Neuronal stem cell (in vitro differentiated cells): ENCODE measurements around the gene LTBP2.
A peak's percentile ranks its signal among the peaks of the same experiment; 100 is the strongest.

ENCODE experiments used
- DNase-seq: peaks from one replicate; pipeline ENCODE4 v3.0.0-alpha.2; 2013; ENCODE audit warnings: low spot score
- H2AFZ ChIP-seq: one replicate; pipeline ENCODE4 v1.6.1; 2013; ENCODE audit warnings: mild to moderate bottlenecking, low read length, inconsistent platforms
- H2AK5ac ChIP-seq: 2 replicates; pipeline ENCODE4 v1.6.1; 2013; ENCODE audit warnings: low read depth, mild to moderate bottlenecking, inconsistent platforms, low read length, moderate library complexity, mixed read lengths
- H2BK120ac ChIP-seq: 2 replicates; pipeline ENCODE4 v1.6.1; 2013; ENCODE audit warnings: low read depth, mild to moderate bottlenecking, inconsistent platforms, low read length, moderate library complexity, mixed read lengths
- H2BK12ac ChIP-seq: one replicate; pipeline ENCODE4 v1.6.1; 2013; ENCODE audit warnings: low read length, inconsistent platforms
- H2BK15ac ChIP-seq: 2 replicates; pipeline ENCODE4 v1.6.1; 2013; ENCODE audit warnings: mild to moderate bottlenecking, low read length, inconsistent platforms, mixed read lengths
- H2BK5ac ChIP-seq: one replicate; pipeline ENCODE4 v1.6.1; 2013; ENCODE audit warnings: inconsistent platforms, mild to moderate bottlenecking, low read length, moderate library complexity
- H3K14ac ChIP-seq: one replicate; pipeline ENCODE4 v1.6.1; 2013; ENCODE audit warnings: low read length, inconsistent platforms
- H3K18ac ChIP-seq: 2 replicates; pipeline ENCODE4 v1.6.1; 2013; ENCODE audit warnings: low read length, inconsistent platforms
- H3K23ac ChIP-seq: 2 replicates; pipeline ENCODE4 v1.6.1; 2013; ENCODE audit warnings: low read depth, mild to moderate bottlenecking, mixed read lengths, low read length, inconsistent platforms; ENCODE audit not compliant: poor library complexity
- H3K27ac ChIP-seq: replicated peaks from 3 replicates; pipeline ENCODE4 v1.5.1; 2013; ENCODE audit warnings: low read length, inconsistent platforms
- H3K27me3 ChIP-seq, 3 experiments: 2 replicates each; pipeline ENCODE4 v1.6.1; 2013; ENCODE audit warnings: low read length in 3 of 3, mild to moderate bottlenecking in 2 of 3, inconsistent platforms in 1 of 3, low read depth in 1 of 3, mixed read lengths in 1 of 3, moderate library complexity in 1 of 3; ENCODE audit not compliant: control insufficient read depth in 3 of 3, insufficient read depth in 3 of 3
- H3K36me3 ChIP-seq, 2 donors: replicated peaks in 1 of 2; 2 replicates each; pipeline ENCODE4 v1.6.1; 2013; ENCODE audit warnings: low read length in 2 of 2; ENCODE audit not compliant: control insufficient read depth in 2 of 2, insufficient read depth in 2 of 2
- H3K4ac ChIP-seq: 2 replicates; pipeline ENCODE4 v1.6.1; 2013; ENCODE audit warnings: inconsistent platforms, mild to moderate bottlenecking, low read length, moderate library complexity
- H3K4me1 ChIP-seq, 2 donors: 1 replicate in 1 of 2; 2 replicates in 1 of 2; pipeline ENCODE4 v1.6.1; 2013; ENCODE audit warnings: low read length in 2 of 2, low read depth in 1 of 2; ENCODE audit not compliant: control insufficient read depth in 2 of 2, insufficient read depth in 1 of 2
- H3K4me2 ChIP-seq: one replicate; pipeline ENCODE4 v1.6.1; 2013; ENCODE audit warnings: mild to moderate bottlenecking, low read length, inconsistent platforms; ENCODE audit not compliant: insufficient read depth, poor library complexity, severe bottlenecking
- H3K4me3 ChIP-seq, 2 donors: 2 replicates each; pipeline ENCODE4 v1.5.1; 2013; ENCODE audit warnings: low read length in 2 of 2, mild to moderate bottlenecking in 2 of 2, inconsistent platforms in 1 of 2, moderate library complexity in 1 of 2
- H3K79me1 ChIP-seq: one replicate; pipeline ENCODE4 v1.6.1; 2013; ENCODE audit warnings: low read depth, mild to moderate bottlenecking, inconsistent platforms, low read length, moderate library complexity
- H3K9ac ChIP-seq: one replicate; pipeline ENCODE4 v1.6.1; 2013; ENCODE audit warnings: mild to moderate bottlenecking, low read depth, low read length, inconsistent platforms; ENCODE audit not compliant: poor library complexity
- H3K9me3 ChIP-seq, 2 donors: replicated peaks in 1 of 2; 2 replicates each; pipeline versions ENCODE3 to v1.6.1; 2013; ENCODE audit warnings: low read length in 2 of 2, mild to moderate bottlenecking in 2 of 2, inconsistent platforms in 1 of 2, low read depth in 1 of 2, mixed read lengths in 1 of 2, moderate library complexity in 1 of 2; ENCODE audit not compliant: control insufficient read depth in 2 of 2, insufficient read depth in 1 of 2
- H4K8ac ChIP-seq: one replicate; pipeline ENCODE4 v1.6.1; 2013; ENCODE audit warnings: low read depth, mild to moderate bottlenecking, inconsistent platforms, low read length, moderate library complexity
- H4K91ac ChIP-seq: one replicate; pipeline ENCODE4 v1.6.1; 2013; ENCODE audit warnings: low read length, low read depth, mild to moderate bottlenecking, inconsistent platforms; ENCODE audit not compliant: poor library complexity
- WGBS, 2 donors: extraction: QIAGEN DNeasy Blood & Tissue Kit; methylation state at CpG; one replicate each; pipeline ENCODE4 v1.1.7; 2013; ENCODE audit warnings: missing lambda C conversion rate in 2 of 2, mixed read lengths in 1 of 2; ENCODE audit not compliant: insufficient read length in 2 of 2, insufficient replicate concordance in 1 of 2; ENCODE audit errors: extremely low coverage in 2 of 2; 5-methylcytosine and 5-hydroxymethylcytosine counted together

The LTBP2 gene

DNA sequence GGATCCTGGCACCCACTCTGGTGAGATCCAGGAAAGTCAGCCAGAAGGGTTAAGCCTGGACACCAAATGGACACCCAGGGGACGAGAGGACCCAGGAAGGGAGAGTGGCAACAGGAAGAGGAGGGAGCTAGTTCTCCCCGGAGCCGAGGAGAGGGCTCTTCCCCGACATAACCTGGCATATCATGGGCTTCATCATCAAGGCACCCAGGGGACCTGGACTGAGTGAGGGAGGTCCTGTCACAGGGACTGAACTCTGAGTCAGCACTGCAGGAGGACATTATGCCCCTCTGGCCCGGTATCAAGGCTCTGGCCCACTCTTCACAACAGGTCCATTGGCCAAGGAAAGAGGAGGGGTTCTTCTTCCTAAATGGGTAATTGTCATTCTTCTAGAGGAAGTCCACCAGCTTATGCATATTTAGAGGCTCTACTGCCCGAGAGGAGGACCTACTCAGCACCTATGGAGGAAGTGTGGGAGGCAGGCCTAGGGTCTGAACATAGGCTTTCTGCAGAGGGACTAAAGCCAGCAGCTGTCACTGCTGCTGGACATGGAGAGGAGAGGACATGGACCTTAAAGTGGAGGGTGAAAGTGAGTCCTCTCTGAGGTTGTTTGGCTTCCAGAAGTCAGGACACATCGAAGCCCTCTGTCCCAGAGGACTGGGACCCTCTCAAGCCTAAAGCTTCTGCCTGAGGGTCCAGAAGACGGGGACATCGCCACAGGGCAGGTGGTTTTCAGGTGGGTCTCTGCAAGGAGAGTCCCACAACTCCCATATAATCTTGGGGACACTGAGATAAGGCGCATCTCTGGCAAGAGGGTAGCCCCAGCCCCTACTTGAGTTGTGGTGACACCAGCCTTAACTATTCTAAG lies 99.8 kb downstream of the LTBP2 start:
- no peak overlapping the region for H3K4me2 ChIP-seq
- H4K8ac ChIP-seq: no peak overlapping the region
- H2BK5ac ChIP-seq: peak overlapping the region; percentile 14
- H3K27ac ChIP-seq: no peak overlapping the region
- H3K4ac ChIP-seq: no peak overlapping the region
- no peak overlapping the region for H2AFZ ChIP-seq
- peak overlapping the region; percentile 36 for H2AK5ac ChIP-seq
- H3K18ac ChIP-seq: peak overlapping the region; percentile 34
- WGBS, 2 donors: no CpG with 5 or more reads among the region's 10 CpGs
- H3K27me3 ChIP-seq: no peaks in the 10 kb centered on the region
- no peak for DNase-seq
- no peak overlapping the region for H3K23ac ChIP-seq
- H2BK12ac ChIP-seq: peak overlapping the region; percentile 1
- H2BK15ac ChIP-seq: no peak overlapping the region
- H3K4me3 ChIP-seq: no peak overlapping the region
- no peak overlapping the region for H3K14ac ChIP-seq
- no peaks in the 10 kb centered on the region for H3K79me1 ChIP-seq
- H3K9ac ChIP-seq: no peak overlapping the region
- no peaks in the 10 kb centered on the region for H3K9me3 ChIP-seq
- H4K91ac ChIP-seq: no peak overlapping the region
- H3K4me1 ChIP-seq: peaks cover 38 to 43% of the 10 kb centered on the region in 2 donors
- no peak overlapping the region for H2BK120ac ChIP-seq
- H3K36me3 ChIP-seq: no peaks in the 10 kb centered on the region

- Histone ChIP-seq H3K9me3 (no peaks in the 10 kb centered on the region), H3K23ac (no peak overlapping the region), H3K14ac (no peak overlapping the region), H3K18ac (peak overlapping the region; percentile 55), H3K9ac (no peak overlapping the region), H3K36me3 (no peaks in the 10 kb centered on the region), H4K91ac (peak overlapping the region; percentile 7), H2AK5ac (no peak overlapping the region), H2BK120ac (no peak overlapping the region), H3K4me2 (no peak overlapping the region), H2AFZ (peak overlapping the region; percentile 75), H3K4ac (peak overlapping the region; percentile 17), H4K8ac (no peak overlapping the region), H3K27me3 (no peaks in the 10 kb centered on the region), H3K4me3 (no peak overlapping the region), H2BK15ac (peak overlapping the region; percentile 13), H3K79me1 (no peaks in the 10 kb centered on the region), H3K4me1 (peaks cover 32 to 36% of the 10 kb centered on the region in 2 donors), H3K27ac (peak overlapping the region; percentile 72), H2BK12ac (no peak overlapping the region), H2BK5ac (peak overlapping the region; percentile 8)
- no CpG with 5 or more reads among the region's 10 CpGs for WGBS, 2 donors
- DNase-seq: no peak
Observed at GRCh38 chr14:74510959-74511409, 101.1 kb downstream of the LTBP2 start.

- H2BK12ac ChIP-seq: peak overlapping the region; percentile 96
- H3K27me3 ChIP-seq: no peaks in the 10 kb centered on the region
- H3K4me3 ChIP-seq: no peak overlapping the region
- peaks cover 32 to 36% of the 10 kb centered on the region in 2 donors for H3K4me1 ChIP-seq
- no peaks in the 10 kb centered on the region for H3K9me3 ChIP-seq
- no peak overlapping the region for H3K4ac ChIP-seq
- no peak overlapping the region for H3K23ac ChIP-seq
- DNase-seq: no peak
- WGBS, 2 donors: no CpG with 5 or more reads among the region's 21 CpGs
- H2BK15ac ChIP-seq: peak overlapping the region; percentile 95
- H3K27ac ChIP-seq: peak overlapping the region; percentile 72
- H4K91ac ChIP-seq: no peak overlapping the region
- peak overlapping the region; percentile 76 for H3K14ac ChIP-seq
- H3K79me1 ChIP-seq: no peaks in the 10 kb centered on the region
- peak overlapping the region; percentile 75 for H2AFZ ChIP-seq
- H2BK120ac ChIP-seq: peak overlapping the region; percentile 65
- peak overlapping the region; percentile 99 for H2AK5ac ChIP-seq
- peak overlapping the region; percentile 94 for H3K18ac ChIP-seq
- no peak overlapping the region for H3K4me2 ChIP-seq
- H3K36me3 ChIP-seq: no peaks in the 10 kb centered on the region
- no peak overlapping the region for H3K9ac ChIP-seq
- H4K8ac ChIP-seq: no peak overlapping the region
- peak overlapping the region; percentile 76 for H2BK5ac ChIP-seq
Observed at GRCh38 chr14:74510223-74510931, 101.7 kb downstream of the LTBP2 start.
